Left ventricle myocardium inferior (tissue), 1 donor: Measurements from ENCODE around the gene ULK2. TPM values are rescaled to one million over a fixed set of nuclear protein-coding genes. Genes with fewer than 3 reads are reported as not detected.
A peak's percentile ranks its signal among the peaks of the same experiment; 100 is the strongest.

Experiments used
- DNase-seq: peaks from one replicate; pipeline ENCODE4 v3.0.0-alpha.2; 2020
- H3K27ac ChIP-seq: fragments of 200-600 bp; replicated peaks from 2 replicates; pipeline ENCODE4 v1.8.0; 2021
- H3K27me3 ChIP-seq: fragments of 200-600 bp; 2 replicates; pipeline ENCODE4 v1.8.0; 2021; ENCODE audit warnings: low read depth
- H3K36me3 ChIP-seq: fragments of 200-600 bp; 2 replicates; pipeline ENCODE4 v1.8.0; 2021
- H3K4me1 ChIP-seq: fragments of 200-600 bp; 2 replicates; pipeline ENCODE4 v1.8.0; 2021
- H3K4me3 ChIP-seq: fragments of 200-600 bp; 2 replicates; pipeline ENCODE4 v1.8.0; 2021; ENCODE audit warnings: mild to moderate bottlenecking, moderate library complexity
- H3K9me3 ChIP-seq: fragments of 200-600 bp; replicated peaks from 2 replicates; pipeline ENCODE4 v1.8.0; 2021
- CTCF ChIP-seq: fragments of 200-600 bp; IDR thresholded peaks from 2 replicates; pipeline ENCODE4 v1.8.0; 2021; ENCODE audit warnings: antibody characterized with exemption, mild to moderate bottlenecking, borderline replicate concordance
- intact Hi-C: fragments of 100-400 bp; cut with micrococcal nuclease; formaldehyde crosslinking; loops from one replicate; pipeline ENCODE4 v1.11.0; 2022
- long read RNA-seq: library from polyadenylated mRNA; unstranded; transcript quantifications from one replicate; pipeline ENCODE4 v2.0.0, GENCODE V29; 2021
- total RNA-seq: library from RNA; stranded (reverse); fragmentation: NEBNext Ultra II Directional; extraction: Animal tissue kit (Norgen Biotek cat#: 25700); gene quantifications from one replicate; pipeline ENCODE4 v1.2.1, GENCODE V29; 2021
- donor health status: DM: no; HTN: yes; CAD: no; lungs with severe emphysema.

Gene ULK2
- 19.1 TPM for total RNA-seq
- long read RNA-seq, full-length matches to known transcripts = 19 of 22 reads
- long read RNA-seq, partial matches to known transcripts = 3 of 22 reads
- long read RNA-seq, other reads (novel, unspliced or antisense) = 0 of 22 reads

- Histone ChIP-seq H3K4me3 (peak within 1 kb of the TSS; percentile 89), H3K9me3 (no peaks in the 10 kb centered on the region), H3K27me3 (no peaks in the 10 kb centered on the region), H3K27ac (peak within 1 kb of the TSS; percentile 85), H3K4me1 (peaks cover 22% of the 10 kb centered on the region), H3K36me3 (peaks cover 3% of the 10 kb centered on the region)
- TF ChIP-seq CTCF = no peak
- intact Hi-C loops = no loop called here
- peak; percentile 74 for DNase-seq
Measured at GRCh38 chr17:19867329-19868078, at the start of gene ULK2. TSS of gene ULK2 (minus strand) at chr17:19867936. CDS start at chr17:19867417, 519 bp downstream.

- no peak overlapping the region for H3K27ac ChIP-seq
- H3K4me3 ChIP-seq = no peak overlapping the region
- no peak for TF ChIP-seq CTCF
- H3K36me3 ChIP-seq = peaks cover 90% of the 10 kb centered on the region
- no peak for DNase-seq
- H3K4me1 ChIP-seq = no peaks in the 10 kb centered on the region
- intact Hi-C loops = no loop called here
- no peaks in the 10 kb centered on the region for H3K27me3 ChIP-seq
- H3K9me3 ChIP-seq = no peaks in the 10 kb centered on the region
Measured at GRCh38 chr17:19915245-19915978, 47.7 kb upstream of the ULK2 start.

- intact Hi-C loops = no loop called here
- H3K4me3 ChIP-seq = no peak overlapping the region
- no peaks in the 10 kb centered on the region for H3K9me3 ChIP-seq
- H3K27ac ChIP-seq = no peak overlapping the region
- no peaks in the 10 kb centered on the region for H3K4me1 ChIP-seq
- DNase-seq = no peak
- TF ChIP-seq CTCF = no peak
- H3K36me3 ChIP-seq = peaks cover 88% of the 10 kb centered on the region
- H3K27me3 ChIP-seq = no peaks in the 10 kb centered on the region
Measured at GRCh38 chr17:19911033-19911432, 43.3 kb upstream of the ULK2 start.

- Histone ChIP-seq H3K27me3 (no peaks in the 10 kb centered on the region), H3K4me1 (no peaks in the 10 kb centered on the region), H3K27ac (no peak overlapping the region), H3K36me3 (peaks cover 88% of the 10 kb centered on the region), H3K4me3 (no peak overlapping the region), H3K9me3 (no peaks in the 10 kb centered on the region)
- no peak for TF ChIP-seq CTCF
- no peak for DNase-seq
- intact Hi-C loops = no loop called here
Measured at GRCh38 chr17:19909139-19909538, 41.4 kb upstream of the ULK2 start.

DNA sequence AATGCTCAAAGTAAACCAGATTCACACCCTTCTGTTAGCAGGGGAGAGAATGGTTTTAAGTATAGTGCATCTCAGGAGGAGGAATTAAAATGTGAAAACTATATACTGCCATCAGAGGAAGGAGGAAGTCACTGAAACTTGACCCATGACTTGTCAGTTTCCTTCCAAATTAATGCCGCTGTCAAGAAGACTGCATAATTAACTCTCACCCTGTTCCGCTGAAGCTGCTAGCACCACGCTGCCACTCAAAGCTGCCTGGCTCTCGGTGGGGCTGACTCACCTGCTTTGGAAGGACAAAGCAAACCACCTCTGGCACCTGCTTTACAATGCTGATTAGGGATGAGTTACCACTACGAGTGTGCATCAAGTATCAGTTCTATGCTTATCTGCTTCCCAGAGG lies 37.8 kb upstream of the ULK2 start:
- Histone ChIP-seq H3K36me3 (peaks cover 96% of the 10 kb centered on the region), H3K9me3 (no peaks in the 10 kb centered on the region), H3K4me1 (no peaks in the 10 kb centered on the region), H3K4me3 (no peak overlapping the region), H3K27ac (no peak overlapping the region), H3K27me3 (no peaks in the 10 kb centered on the region)
- TF ChIP-seq CTCF = no peak
- intact Hi-C loops = no loop called here
- DNase-seq = no peak
